GM18907 (cell line): ENCODE results near the gene SCAPER.
"Not testable (repeated sequence)": the region's sequence is repeated elsewhere in the genome, so short reads cannot be mapped to it uniquely, and the experiment has no call there.

Source experiments
- ATAC-seq: cut with Tn5 transposase; IDR thresholded peaks from one replicate; pipeline ENCODE4 v1.9.1; 2021; ENCODE audit warnings: mild to moderate bottlenecking, moderate library complexity; ENCODE audit not compliant: unreplicated experiment

SCAPER gene

GRCh38 chr15:76916369-76916768, 11.2 kb upstream of the SCAPER start:
- no peak for ATAC-seq

GRCh38 chr15:76913737-76914136, 8.6 kb upstream of the SCAPER start:
- no peak for ATAC-seq

GRCh38 chr15:76912430-76912829, 7.3 kb upstream of the SCAPER start:
- ATAC-seq, result no peak

GRCh38 chr15:76905855-76906254, 715 bp upstream of the SCAPER start:
- no peak for ATAC-seq

- ATAC-seq, result peak; percentile 29
These were observed 603 bp downstream of the SCAPER start for GRCh38 chr15:76904461-76905012.

GRCh38 chr15:76903251-76903681, 1.9 kb downstream of the SCAPER start:
- no peak for ATAC-seq

GRCh38 chr15:76901965-76902364, 3.2 kb downstream of the SCAPER start:
- no peak for ATAC-seq

- ATAC-seq, result not testable (repeated sequence)
These were observed 5.2 kb downstream of the SCAPER start for GRCh38 chr15:76899931-76900310.

- not testable (repeated sequence) for ATAC-seq
These were observed 5.8 kb downstream of the SCAPER start for GRCh38 chr15:76899176-76899930.

GRCh38 chr15:76898102-76898501, 7.0 kb downstream of the SCAPER start:
- no peak for ATAC-seq

GRCh38 chr15:76894174-76894573, 11.0 kb downstream of the SCAPER start:
- ATAC-seq, result no peak

- not testable (repeated sequence) for ATAC-seq
These were observed 12.3 kb downstream of the SCAPER start for GRCh38 chr15:76892836-76893235.

- ATAC-seq, result not testable (repeated sequence)
These were observed 17.6 kb downstream of the SCAPER start for GRCh38 chr15:76887280-76888141.

- ATAC-seq, result no peak
These were observed 19.9 kb downstream of the SCAPER start for GRCh38 chr15:76885212-76885611.

GRCh38 chr15:76875911-76876310, 29.2 kb downstream of the SCAPER start:
- ATAC-seq, result no peak

GRCh38 chr15:76873066-76873465, 32.1 kb downstream of the SCAPER start:
- not testable (repeated sequence) for ATAC-seq

- ATAC-seq, result no peak
These were observed 33.2 kb downstream of the SCAPER start for GRCh38 chr15:76871930-76872329.

GRCh38 chr15:76868740-76869139, 36.4 kb downstream of the SCAPER start:
- ATAC-seq, result no peak

- no peak for ATAC-seq
These were observed 38.3 kb downstream of the SCAPER start for GRCh38 chr15:76866716-76867321.

GRCh38 chr15:76866008-76866407, 39.1 kb downstream of the SCAPER start:
- ATAC-seq, result no peak

- no peak for ATAC-seq
These were observed 39.6 kb downstream of the SCAPER start for GRCh38 chr15:76865548-76865991.
